Mesenchymal stem cell (in vitro differentiated cells and primary cell): ENCODE measurements around the gene LLGL1.
A peak's percentile ranks its signal among the peaks of the same experiment; 100 is the strongest.

ENCODE experiments used
- DNase-seq: peaks from one replicate; pipeline ENCODE4 v3.0.0-alpha.2; 2013
- H2AFZ ChIP-seq: one replicate; pipeline ENCODE4 v1.6.1; 2013; ENCODE audit warnings: low read depth, mild to moderate bottlenecking, control low read depth, inconsistent platforms, low read length, moderate library complexity
- H2AK5ac ChIP-seq: 2 replicates; pipeline ENCODE4 v1.6.1; 2013; ENCODE audit warnings: low read length, moderate library complexity, mild to moderate bottlenecking, inconsistent platforms; ENCODE audit not compliant: severe bottlenecking
- H2BK120ac ChIP-seq: one replicate; pipeline ENCODE4 v1.6.1; 2013; ENCODE audit warnings: low read depth, mild to moderate bottlenecking, inconsistent platforms, low read length, moderate library complexity
- H2BK12ac ChIP-seq, 2 experiments: one replicate each; pipeline ENCODE4 v1.6.1; 2013; ENCODE audit warnings: inconsistent platforms in 2 of 2, low read length in 2 of 2, mild to moderate bottlenecking in 2 of 2, moderate library complexity in 2 of 2, control low read depth in 1 of 2
- H2BK15ac ChIP-seq: one replicate; pipeline ENCODE4 v1.6.1; 2013; ENCODE audit warnings: mild to moderate bottlenecking, low read depth, inconsistent platforms; ENCODE audit not compliant: poor library complexity, severe bottlenecking
- H2BK5ac ChIP-seq: 2 replicates; pipeline ENCODE4 v1.6.1; 2013; ENCODE audit warnings: low read depth, mild to moderate bottlenecking, low read length, control low read depth, inconsistent platforms; ENCODE audit not compliant: poor library complexity, severe bottlenecking
- H3K14ac ChIP-seq, 2 experiments: one replicate each; pipeline ENCODE4 v1.6.1; 2013; ENCODE audit warnings: inconsistent platforms in 2 of 2, low read length in 2 of 2, control low read depth in 1 of 2, mild to moderate bottlenecking in 1 of 2, moderate library complexity in 1 of 2
- H3K18ac ChIP-seq, 2 experiments: one replicate each; pipeline ENCODE4 v1.6.1; 2013; ENCODE audit warnings: inconsistent platforms in 2 of 2, low read length in 2 of 2, control low read depth in 1 of 2, low read depth in 1 of 2, mild to moderate bottlenecking in 1 of 2
- H3K23ac ChIP-seq, 2 experiments: one replicate each; pipeline ENCODE4 v1.6.1; 2013; ENCODE audit warnings: inconsistent platforms in 2 of 2, low read length in 2 of 2, mild to moderate bottlenecking in 2 of 2, moderate library complexity in 2 of 2, control low read depth in 1 of 2
- H3K27ac ChIP-seq: 2 replicates; pipeline ENCODE4 v1.5.1; 2013; ENCODE audit warnings: mild to moderate bottlenecking, moderate library complexity, low read length, control low read depth, inconsistent platforms; ENCODE audit not compliant: poor library complexity, severe bottlenecking
- H3K27me3 ChIP-seq, 2 experiments: 2 replicates each; pipeline versions ENCODE4 v1.6.1 to v1.7.0; 2013; ENCODE audit warnings: low read length in 2 of 2, mild to moderate bottlenecking in 2 of 2, moderate library complexity in 2 of 2, control low read depth in 1 of 2, inconsistent platforms in 1 of 2; ENCODE audit not compliant: control insufficient read depth in 1 of 2, insufficient read depth in 1 of 2
- H3K36me3 ChIP-seq, 2 experiments: 2 replicates each; pipeline versions ENCODE4 v1.6.1 to v1.7.0; 2013; ENCODE audit warnings: low read length in 2 of 2, control low read depth in 1 of 2, inconsistent platforms in 1 of 2, low read depth in 1 of 2, mild to moderate bottlenecking in 1 of 2; ENCODE audit not compliant: insufficient read depth in 2 of 2, control insufficient read depth in 1 of 2
- H3K4ac ChIP-seq, 2 experiments: one replicate each; pipeline ENCODE4 v1.6.1; 2013; ENCODE audit warnings: inconsistent platforms in 2 of 2, low read length in 2 of 2, mild to moderate bottlenecking in 2 of 2, moderate library complexity in 2 of 2, control low read depth in 1 of 2, low read depth in 1 of 2
- H3K4me1 ChIP-seq: 2 replicates; pipeline ENCODE4 v1.6.1; 2013; ENCODE audit warnings: low read depth, low read length, control low read depth; ENCODE audit not compliant: control insufficient read depth, insufficient read depth
- H3K4me2 ChIP-seq: 2 replicates; pipeline ENCODE4 v1.6.1; 2013; ENCODE audit warnings: low read length, mild to moderate bottlenecking, inconsistent platforms; ENCODE audit not compliant: poor library complexity, severe bottlenecking
- H3K4me3 ChIP-seq, 2 experiments: 2 replicates each; pipeline versions ENCODE4 v1.5.1 to v1.7.0; 2013; ENCODE audit warnings: low read length in 2 of 2, mild to moderate bottlenecking in 2 of 2, control low read depth in 1 of 2, low read depth in 1 of 2; ENCODE audit not compliant: insufficient read depth in 1 of 2
- H3K79me1 ChIP-seq: replicated peaks from 2 replicates; pipeline ENCODE4 v1.6.1; 2013; ENCODE audit warnings: mild to moderate bottlenecking, control low read depth, low read length, inconsistent platforms; ENCODE audit not compliant: poor library complexity, severe bottlenecking
- H3K9ac ChIP-seq: 2 replicates; pipeline ENCODE4 v1.7.0; 2013; ENCODE audit warnings: mild to moderate bottlenecking, low read length, moderate library complexity
- H3K9me3 ChIP-seq: 2 replicates; pipeline ENCODE4 v1.7.0; 2013; ENCODE audit warnings: mild to moderate bottlenecking, low read length; ENCODE audit not compliant: control insufficient read depth
- H4K8ac ChIP-seq: one replicate; pipeline ENCODE4 v1.6.1; 2013; ENCODE audit warnings: inconsistent platforms, mild to moderate bottlenecking, low read length, moderate library complexity
- H4K91ac ChIP-seq: one replicate; pipeline ENCODE4 v1.6.1; 2013; ENCODE audit warnings: mild to moderate bottlenecking, low read length, inconsistent platforms
- WGBS: methylation state at CpG from one replicate; pipeline ENCODE4 v1.1.7; 2013; ENCODE audit warnings: mixed read lengths; 5-methylcytosine and 5-hydroxymethylcytosine counted together

LLGL1 gene

GRCh38 chr17:18251204-18251603 is 25.8 kb downstream of the LLGL1 start:
- Histone ChIP-seq H2AFZ (no peak overlapping the region), H3K27me3 (no peaks in the 10 kb centered on the region), H3K9me3 (no peaks in the 10 kb centered on the region), H3K4me3 (no peak overlapping the region), H3K4me1 (peaks cover 11% of the 10 kb centered on the region), H3K9ac (no peak overlapping the region), H4K91ac (no peak overlapping the region), H3K23ac (no peak overlapping the region), H2BK15ac (no peak overlapping the region), H2BK120ac (no peak overlapping the region), H3K4me2 (no peak overlapping the region), H3K4ac (no peak overlapping the region), H4K8ac (no peak overlapping the region), H2BK12ac (no peak overlapping the region), H3K36me3 (peaks cover 94 to 95% of the 10 kb centered on the region in 2 experiments), H2AK5ac (no peak overlapping the region), H3K14ac (no peak overlapping the region), H3K18ac (no peak overlapping the region), H3K27ac (no peak overlapping the region), H3K79me1 (peaks cover 59% of the 10 kb centered on the region), H2BK5ac (no peak overlapping the region)
- no peak for DNase-seq
- WGBS, result 96% methylated on average over 15 of the region's 15 CpGs

- H3K9ac ChIP-seq, result no peak overlapping the region
- WGBS, result 96% methylated on average over 3 of the region's 5 CpGs
- DNase-seq, result no peak
Measured at GRCh38 chr17:18252160-18252559, 26.7 kb downstream of the LLGL1 start.

GRCh38 chr17:18253187-18253884 is 27.9 kb downstream of the LLGL1 start:
- no peak overlapping the region for H3K18ac ChIP-seq
- no peak overlapping the region for H3K4ac ChIP-seq
- H2AFZ ChIP-seq, result no peak overlapping the region
- H2BK5ac ChIP-seq, result no peak overlapping the region
- H3K9ac ChIP-seq, result no peak overlapping the region
- H3K4me2 ChIP-seq, result no peak overlapping the region
- no peak overlapping the region for H2BK120ac ChIP-seq
- H2BK15ac ChIP-seq, result no peak overlapping the region
- no peak overlapping the region for H3K14ac ChIP-seq
- peaks cover 81 to 83% of the 10 kb centered on the region in 2 experiments for H3K36me3 ChIP-seq
- 94% methylated on average over 16 of the region's 16 CpGs for whole genome bisulfite sequencing
- H3K9me3 ChIP-seq, result no peaks in the 10 kb centered on the region
- H2AK5ac ChIP-seq, result no peak overlapping the region
- no peak overlapping the region for H3K23ac ChIP-seq
- H4K91ac ChIP-seq, result peak overlapping the region; percentile 2
- no peak overlapping the region for H4K8ac ChIP-seq
- peaks cover 49% of the 10 kb centered on the region for H3K79me1 ChIP-seq
- H3K4me3 ChIP-seq, result no peak overlapping the region
- DNase-seq, result no peak
- H2BK12ac ChIP-seq, result no peak overlapping the region
- no peak overlapping the region for H3K27ac ChIP-seq
- no peaks in the 10 kb centered on the region for H3K27me3 ChIP-seq
- H3K4me1 ChIP-seq, result peaks cover 21% of the 10 kb centered on the region

More at GRCh38 chr17:18252160-18252559, 26.7 kb downstream of the LLGL1 start:
- no peak overlapping the region for H4K91ac ChIP-seq
- H3K9me3 ChIP-seq, result no peaks in the 10 kb centered on the region
- H2BK15ac ChIP-seq, result no peak overlapping the region
- no peak overlapping the region for H3K18ac ChIP-seq
- no peak overlapping the region for H3K4me3 ChIP-seq
- H3K27ac ChIP-seq, result no peak overlapping the region
- peaks cover 55% of the 10 kb centered on the region for H3K79me1 ChIP-seq
- peaks cover 93% of the 10 kb centered on the region in 2 experiments for H3K36me3 ChIP-seq
- no peak overlapping the region for H2AK5ac ChIP-seq
- no peak overlapping the region for H3K4ac ChIP-seq
- H2BK12ac ChIP-seq, result no peak overlapping the region
- H3K4me2 ChIP-seq, result no peak overlapping the region
- no peak overlapping the region for H4K8ac ChIP-seq
- H3K14ac ChIP-seq, result no peak overlapping the region
- no peaks in the 10 kb centered on the region for H3K27me3 ChIP-seq
- no peak overlapping the region for H2AFZ ChIP-seq
- H3K23ac ChIP-seq, result no peak overlapping the region
- no peak overlapping the region for H2BK120ac ChIP-seq
- peaks cover 18% of the 10 kb centered on the region for H3K4me1 ChIP-seq
- no peak overlapping the region for H2BK5ac ChIP-seq

GRCh38 chr17:18253947-18254821 is 28.7 kb downstream of the LLGL1 start:
- Histone ChIP-seq H3K14ac (no peak overlapping the region), H2BK120ac (no peak overlapping the region), H3K4ac (no peak overlapping the region), H2BK5ac (no peak overlapping the region), H2AFZ (no peak overlapping the region), H2AK5ac (no peak overlapping the region), H3K36me3 (peaks cover 72 to 75% of the 10 kb centered on the region in 2 experiments), H4K8ac (no peak overlapping the region), H3K79me1 (peaks cover 49% of the 10 kb centered on the region), H3K18ac (no peak overlapping the region), H4K91ac (no peak overlapping the region), H3K27me3 (no peaks in the 10 kb centered on the region), H2BK12ac (no peak overlapping the region), H3K23ac (no peak overlapping the region), H3K4me2 (no peak overlapping the region), H3K27ac (no peak overlapping the region), H2BK15ac (no peak overlapping the region), H3K9ac (no peak overlapping the region), H3K4me1 (peaks cover 24% of the 10 kb centered on the region), H3K9me3 (no peaks in the 10 kb centered on the region), H3K4me3 (no peak overlapping the region)
- WGBS, result 96% methylated on average over 21 of the region's 27 CpGs
- DNase-seq, result no peak
